Breast epithelium (tissue), 3 donors: ENCODE measurements around the gene ZNF514.

ENCODE experiments used
- CTCF ChIP-seq, 3 donors: fragments of 450-650 bp; IDR thresholded peaks; one replicate each; pipeline ENCODE4 v1.5.1; 2016 to 2017; ENCODE audit warnings: antibody characterized with exemption in 3 of 3, mild to moderate bottlenecking in 3 of 3, moderate library complexity in 3 of 3
- POLR2A ChIP-seq: fragments of 450-650 bp; IDR thresholded peaks from one replicate; pipeline ENCODE4 v1.6.1; 2016; ENCODE audit warnings: antibody characterized with exemption, mild to moderate bottlenecking, moderate library complexity

DNA sequence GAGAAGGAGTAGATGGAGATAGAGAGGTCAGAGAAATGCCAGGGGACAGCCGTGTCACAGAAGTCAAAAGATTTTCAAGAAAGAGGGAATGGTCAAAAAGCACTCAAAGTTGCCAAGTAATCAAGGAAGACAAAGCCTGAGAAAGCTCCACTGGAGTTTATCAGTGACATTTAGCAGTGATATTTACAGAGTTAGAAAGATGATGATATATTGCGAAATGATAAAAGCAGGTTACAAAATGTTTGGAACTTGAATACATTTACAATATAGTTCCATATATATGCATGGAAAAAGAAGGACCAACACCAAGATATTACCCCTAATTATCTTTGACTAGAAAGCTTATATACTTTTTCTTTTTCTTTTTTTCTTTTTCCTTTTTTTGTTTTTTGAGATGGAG, 26.3 kb upstream of the ZNF514 start:
- TF ChIP-seq CTCF (IDR thresholded peaks at IDR 0.05) (no peak), POLR2A (no peak)
